GM21447 (cell line): ENCODE measurements around the gene KCNH5.

Source experiments
- ATAC-seq: cut with Tn5 transposase; IDR thresholded peaks from one replicate; pipeline ENCODE4 v1.9.1; 2021; ENCODE audit not compliant: unreplicated experiment

KCNH5 gene

GRCh38 chr14:62689733-62690132, 355.5 kb downstream of the KCNH5 start:
- no peak for ATAC-seq

- no peak for ATAC-seq
These were observed 357.4 kb downstream of the KCNH5 start for GRCh38 chr14:62687818-62688217.

DNA sequence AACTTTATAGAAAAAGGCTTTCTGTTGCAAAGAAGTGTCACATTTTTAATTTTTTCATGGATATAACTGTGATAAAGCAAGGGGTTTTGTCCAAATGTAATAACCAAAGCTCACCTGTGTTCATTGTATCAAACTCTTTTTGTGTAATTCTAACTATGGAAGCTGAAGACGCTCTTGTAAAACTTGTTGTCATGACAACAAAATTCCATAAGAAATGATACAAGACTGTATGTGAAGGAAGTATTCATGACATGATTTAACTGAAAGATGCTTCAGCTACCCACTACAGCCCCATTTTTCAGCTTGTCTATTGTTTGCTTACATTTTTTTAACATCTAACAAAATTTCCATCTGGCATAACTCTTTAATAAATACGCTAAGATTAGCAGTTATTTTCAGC, 360.9 kb downstream of the KCNH5 start:
- ATAC-seq: no peak

- ATAC-seq: no peak
These were observed 363.1 kb downstream of the KCNH5 start for GRCh38 chr14:62682208-62682607.

DNA sequence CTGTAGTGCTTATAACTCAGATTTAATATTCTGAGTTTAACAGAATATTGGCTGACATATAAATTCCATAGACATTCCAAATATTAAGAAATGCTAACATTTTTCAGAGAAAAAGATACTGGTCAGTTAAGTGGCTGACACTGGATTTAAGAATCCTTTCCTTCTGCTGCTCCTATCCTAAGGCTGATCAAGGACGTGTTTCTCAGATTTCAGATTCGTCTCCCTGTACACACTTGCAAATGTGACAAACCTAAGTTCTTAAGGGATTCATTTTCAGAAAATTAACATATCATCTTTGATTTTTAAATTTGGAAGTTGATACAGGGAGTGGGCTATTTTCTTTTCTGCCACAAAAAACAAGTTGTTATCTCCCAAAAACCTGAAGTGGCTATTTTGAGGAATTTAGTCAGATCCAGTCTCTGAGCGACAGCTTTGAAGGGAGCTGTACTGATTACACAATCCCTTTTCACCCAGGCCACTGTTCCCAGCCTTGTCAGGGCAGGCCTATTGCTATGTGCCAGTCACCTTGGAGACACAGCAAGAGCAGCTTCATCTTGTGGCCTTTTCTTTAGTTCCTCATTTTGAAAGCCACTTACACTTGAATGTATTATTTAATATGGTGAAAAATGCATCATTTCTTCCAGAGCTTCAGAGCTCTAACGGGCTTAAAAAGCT, 370.6 kb downstream of the KCNH5 start:
- ATAC-seq: no peak

DNA sequence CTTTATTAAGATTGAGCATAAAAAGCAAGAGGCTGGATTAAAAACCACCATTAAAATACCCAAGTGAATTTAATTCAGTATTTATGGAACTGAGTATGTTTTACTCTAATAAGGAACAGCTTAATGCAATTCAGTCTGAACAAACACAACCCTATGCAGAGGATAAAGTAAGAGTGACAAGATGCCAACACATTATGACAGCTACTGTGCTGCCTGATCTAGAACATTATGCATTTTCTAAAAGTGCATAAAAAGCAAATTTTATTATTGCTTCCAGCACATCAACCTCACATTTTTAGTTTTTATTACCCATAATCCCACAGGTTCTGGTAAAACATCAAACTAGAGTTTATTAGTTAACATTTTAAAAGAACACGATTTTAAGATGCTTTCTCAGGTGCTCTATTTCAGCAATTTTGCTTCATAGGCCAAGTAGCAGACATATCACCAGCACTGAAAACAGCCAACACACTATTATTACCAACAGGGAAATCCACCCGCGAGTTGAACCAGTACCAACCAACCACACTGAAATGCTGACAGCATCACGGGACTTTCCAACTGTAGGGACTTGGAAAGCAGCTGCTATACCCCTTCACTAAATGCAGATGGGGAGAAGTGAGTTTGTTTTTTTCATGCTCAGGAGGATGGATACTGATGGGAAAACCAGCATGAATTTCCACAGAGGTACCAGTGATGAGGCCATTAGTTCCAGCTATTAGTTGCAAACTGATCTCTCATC, 372.1 kb downstream of the KCNH5 start:
- ATAC-seq: no peak

DNA sequence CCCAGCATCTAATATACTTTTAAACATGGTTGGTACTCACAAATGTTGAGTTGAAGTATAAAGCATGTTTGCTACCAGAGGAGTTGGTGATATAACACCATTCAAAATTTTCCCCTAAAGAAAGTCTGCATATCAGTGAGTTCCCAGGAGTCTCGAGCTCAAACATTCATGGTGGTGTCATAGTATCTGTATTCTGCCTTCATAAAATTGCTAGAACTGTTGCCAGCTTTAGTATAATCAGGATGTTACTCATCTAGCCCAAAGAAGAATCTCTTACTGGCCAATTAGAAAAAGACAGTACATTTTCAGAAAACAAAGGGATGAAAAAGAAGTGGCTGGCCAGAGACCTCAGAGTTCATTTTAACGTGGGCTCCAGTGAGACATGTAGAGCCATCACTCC, 374.7 kb downstream of the KCNH5 start:
- no peak for ATAC-seq

DNA sequence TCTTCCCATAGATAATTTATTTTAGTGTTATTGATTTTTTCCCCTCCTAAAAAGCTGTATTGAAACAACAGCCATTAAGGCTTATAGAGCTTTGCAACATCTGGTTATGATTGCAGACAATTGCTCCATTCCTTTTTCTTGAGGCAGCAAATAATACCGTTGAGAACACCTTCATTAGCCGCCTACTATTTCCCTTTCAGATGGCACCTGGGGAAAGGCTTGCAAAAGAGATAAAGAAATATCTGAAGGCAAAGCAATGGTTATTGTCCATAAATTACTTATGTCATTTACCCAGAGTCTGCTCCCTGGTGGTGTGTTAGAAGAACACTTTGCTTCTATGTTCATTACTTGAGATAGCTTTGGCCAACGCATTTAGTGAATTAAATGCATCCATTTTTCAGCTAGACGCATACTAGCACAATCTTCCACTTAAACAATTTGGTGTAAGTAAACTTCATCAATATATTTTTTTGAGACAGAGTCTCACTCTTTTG, 377.8 kb downstream of the KCNH5 start:
- ATAC-seq: no peak

DNA sequence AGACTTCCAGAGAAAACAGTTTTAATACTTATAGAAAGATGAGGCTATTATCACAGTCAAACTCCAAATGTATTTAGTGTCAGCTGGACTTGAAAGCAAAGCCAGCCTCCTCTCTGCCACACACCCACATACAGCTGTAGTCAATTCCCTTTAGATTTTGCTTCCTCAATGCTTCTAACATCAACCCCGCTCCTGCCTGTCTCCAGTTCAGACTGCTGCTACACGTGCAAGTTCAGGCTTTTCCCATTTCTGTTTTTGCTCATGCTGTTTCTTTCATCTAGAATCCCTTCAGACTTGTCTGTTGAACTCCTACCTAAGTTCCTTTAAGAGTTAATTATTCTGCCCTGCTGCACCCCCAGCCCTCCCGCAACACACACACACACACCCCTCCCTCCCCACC, 380.0 kb downstream of the KCNH5 start:
- no peak for ATAC-seq

DNA sequence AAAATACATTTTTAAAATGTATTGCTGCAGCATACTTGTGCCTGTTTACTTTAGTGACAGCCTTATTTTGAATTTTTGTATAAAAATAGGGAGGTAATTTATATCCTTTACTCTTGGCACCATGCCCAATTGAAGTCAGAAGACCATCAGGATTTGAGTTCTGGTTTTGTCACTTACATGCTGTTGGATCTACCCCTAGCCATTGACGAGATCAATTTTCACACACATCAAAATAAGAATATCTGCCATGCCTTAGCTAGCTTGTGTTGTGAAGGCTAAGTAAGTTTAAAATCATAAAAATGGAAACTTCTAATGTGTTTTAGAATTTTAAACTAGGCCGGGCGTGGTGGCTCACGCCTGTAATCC, 381.8 kb downstream of the KCNH5 start:
- ATAC-seq: no peak

DNA sequence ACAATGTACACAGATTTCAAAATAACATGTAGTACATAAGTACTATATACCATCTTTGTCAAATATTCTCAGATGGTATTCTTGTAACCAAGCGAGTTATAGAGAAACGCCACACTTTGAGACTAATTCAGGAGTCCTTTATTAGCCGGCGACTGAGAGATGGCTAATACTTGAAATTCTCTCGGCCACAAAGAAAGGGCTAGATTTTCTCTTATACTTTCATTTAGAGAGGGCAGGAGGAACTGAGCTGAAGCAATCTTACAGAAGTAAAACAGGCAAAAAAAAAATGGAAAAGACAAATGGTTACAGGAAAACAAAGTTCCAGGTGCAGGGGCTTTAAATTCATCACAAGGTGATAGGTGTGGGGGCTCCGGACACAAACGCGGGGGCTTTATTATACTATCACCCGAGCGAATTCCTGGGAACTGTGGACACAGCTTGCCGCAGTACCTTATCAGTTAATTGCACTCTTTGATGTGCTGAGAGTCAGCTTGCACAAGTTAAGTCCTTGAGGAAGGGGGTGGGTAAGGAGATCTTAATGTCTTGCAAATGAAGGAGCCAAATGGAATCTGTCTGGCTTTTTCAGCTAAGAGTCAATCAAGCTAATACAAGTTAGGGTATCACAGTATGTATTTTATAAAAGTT, 382.3 kb downstream of the KCNH5 start:
- ATAC-seq: no peak

- ATAC-seq: no peak
These were observed 383.4 kb downstream of the KCNH5 start for GRCh38 chr14:62661818-62662217.

DNA sequence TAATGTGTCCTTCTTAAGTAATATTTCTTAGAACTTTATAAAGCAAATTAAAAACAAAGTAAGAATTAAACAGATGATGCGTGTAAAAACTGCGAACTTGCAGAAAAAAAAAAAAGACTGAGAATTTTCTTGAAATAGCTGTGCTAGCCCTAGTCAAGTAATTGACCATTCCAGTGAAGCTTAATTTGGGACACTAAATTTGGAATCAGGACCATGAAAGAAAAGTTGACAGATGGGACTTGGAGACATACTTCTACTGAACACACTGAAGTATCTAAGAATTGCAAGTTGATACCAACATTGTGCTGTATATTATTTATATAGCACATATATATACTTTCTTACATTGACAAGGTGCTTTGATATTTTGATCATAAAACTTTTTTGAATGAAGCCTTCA, 386.6 kb downstream of the KCNH5 start:
- no peak for ATAC-seq

GRCh38 chr14:62657376-62657775, 387.9 kb downstream of the KCNH5 start:
- no peak for ATAC-seq

GRCh38 chr14:62655166-62655565, 390.1 kb downstream of the KCNH5 start:
- no peak for ATAC-seq

- no peak for ATAC-seq
These were observed 390.6 kb downstream of the KCNH5 start for GRCh38 chr14:62654641-62655040.
